Upper lobe of left lung (tissue), 4 donors: ENCODE results near the gene TBKBP1.

ENCODE experiments used
- CTCF ChIP-seq, 6 experiments: fragments of 450-650 bp in 4 of 6; fragments of 200-600 bp in 2 of 6; sonication (generic) in 2 of 6; IDR thresholded peaks; one replicate each; pipeline ENCODE4 v1.5.1; 2016 to 2019; ENCODE audit warnings: antibody characterized with exemption in 6 of 6
- EP300 ChIP-seq, 4 donors: sonication (generic); formaldehyde crosslinking; IDR thresholded peaks; one replicate each; pipeline ENCODE4 v1.5.1; 2017; ENCODE audit warnings: antibody characterized with exemption in 4 of 4, control low read depth in 2 of 4
- POLR2A ChIP-seq, 4 donors: fragments of 450-650 bp; IDR thresholded peaks; one replicate each; pipeline ENCODE4 v1.5.1; 2016 to 2017; ENCODE audit warnings: antibody characterized with exemption in 4 of 4, mild to moderate bottlenecking in 2 of 4
- POLR2AphosphoS5 ChIP-seq, 2 donors: sonication (generic); formaldehyde crosslinking; IDR thresholded peaks; one replicate each; pipeline ENCODE4 v1.5.1; 2017; ENCODE audit warnings: antibody characterized with exemption in 2 of 2

GRCh38 chr17:47649153-47649971, 44.6 kb upstream of the TBKBP1 start, which contains the start of gene KPNB1:
- TF ChIP-seq CTCF (IDR thresholded peaks at IDR 0.05) (peak in 3 of 6 experiments; percentile 18 to 39 (median 26)), EP300 (IDR thresholded peaks at IDR 0.05) (peak in 1 of 4 donors; percentile 76), POLR2A (IDR thresholded peaks at IDR 0.05) (peak in 2 of 4 donors; percentile 49 to 84), POLR2AphosphoS5 (IDR thresholded peaks at IDR 0.05) (peak; percentile 87 to 92)
